ENCODE results near the gene CCNY.
"Not testable (repeated sequence)": the region's sequence is repeated elsewhere in the genome, so short reads cannot be mapped to it uniquely, and the experiment has no call there.

DNA sequence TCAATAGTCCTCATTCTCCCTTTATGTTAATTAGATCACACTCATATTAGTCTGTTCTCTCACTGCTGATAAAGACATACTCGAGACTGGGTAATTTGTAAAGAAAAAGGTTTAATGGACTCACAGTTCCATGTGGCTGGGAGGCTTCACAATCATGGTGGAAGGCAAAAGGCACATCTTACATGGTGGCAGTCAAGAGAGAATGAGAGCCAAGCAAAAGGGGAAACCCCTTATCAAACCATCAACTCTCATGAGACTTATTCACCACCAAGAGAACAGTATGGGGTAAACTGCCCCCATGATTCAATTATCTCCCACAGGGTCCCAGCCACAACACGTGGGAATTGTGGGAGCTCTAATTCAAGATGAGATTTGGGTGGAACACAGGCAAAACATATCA lies 22.2 kb upstream of the CCNY start:
- not testable (repeated sequence) for TF ChIP-seq CTCF, POLR2A, EP300 (IDR thresholded peaks at IDR 0.05)
